DMS114 treated with DMSO at 0.1 percent for 48 hours (cell line): ENCODE results near the gene CENPH.
A peak's percentile ranks its signal among the peaks of the same experiment; 100 is the strongest.
"Not testable (repeated sequence)": the region's sequence is repeated elsewhere in the genome, so short reads cannot be mapped to it uniquely, and the experiment has no call there.

ENCODE experiments used
- DNase-seq: peaks from one replicate; lab custom pipeline; 2025; ENCODE audit not compliant: unreplicated experiment; lab: John Stamatoyannopoulos, UW

CENPH gene

GRCh38 chr5:69206528-69207190, 17.3 kb downstream of the CENPH start:
- DNase-seq, result no peak

- no peak for DNase-seq
Observed at GRCh38 chr5:69209602-69210001, 20.2 kb downstream of the CENPH start.

- DNase-seq, result no peak
Observed at GRCh38 chr5:69211200-69211599, 21.8 kb downstream of the CENPH start.

GRCh38 chr5:69212022-69212421, 22.6 kb downstream of the CENPH start:
- DNase-seq, result no peak

GRCh38 chr5:69213513-69214215, 24.3 kb downstream of the CENPH start:
- DNase-seq, result no peak

- peak; percentile 56 for DNase-seq
Observed at GRCh38 chr5:69217151-69217511, 27.7 kb downstream of the CENPH start.

- DNase-seq, result peak; percentile 89
Observed at GRCh38 chr5:69217548-69218526, 28.5 kb downstream of the CENPH start.

- no peak for DNase-seq
Observed at GRCh38 chr5:69219939-69220338, 30.6 kb downstream of the CENPH start.

- DNase-seq, result not testable (repeated sequence)
Observed at GRCh38 chr5:69220371-69220770, 31.0 kb downstream of the CENPH start.

- not testable (repeated sequence) for DNase-seq
Observed at GRCh38 chr5:69220833-69221232, 31.4 kb downstream of the CENPH start.

- no peak for DNase-seq
Observed at GRCh38 chr5:69224520-69224919, 35.1 kb downstream of the CENPH start.

- DNase-seq, result no peak
Observed at GRCh38 chr5:69225860-69226259, 36.5 kb downstream of the CENPH start.

- no peak for DNase-seq
Observed at GRCh38 chr5:69230181-69230580, 40.8 kb downstream of the CENPH start.

GRCh38 chr5:69231281-69231680, 41.9 kb downstream of the CENPH start:
- DNase-seq, result no peak

GRCh38 chr5:69231851-69232250, 42.5 kb downstream of the CENPH start:
- DNase-seq, result no peak

GRCh38 chr5:69234457-69235268, 45.3 kb downstream of the CENPH start, which contains the start of gene CDK7:
CDK7 (plus strand) TSS chr5:69234886; CDS start chr5:69234976, 90 bp downstream.
- DNase-seq, result peak; percentile 92

- DNase-seq, result not testable (repeated sequence)
Observed at GRCh38 chr5:69236733-69237132, 47.4 kb downstream of the CENPH start.

- DNase-seq, result no peak
Observed at GRCh38 chr5:69237877-69238276, 48.5 kb downstream of the CENPH start.

GRCh38 chr5:69238760-69239251, 49.4 kb downstream of the CENPH start:
- DNase-seq, result no peak

- no peak for DNase-seq
Observed at GRCh38 chr5:69242215-69242927, 53.0 kb downstream of the CENPH start.
